DMS114 treated with DMSO at 0.1 percent for 48 hours (cell line): Measurements from ENCODE around the gene ARFIP1.

Source experiments
- DNase-seq: peaks from one replicate; lab custom pipeline; 2025; ENCODE audit not compliant: unreplicated experiment; lab: John Stamatoyannopoulos, UW

Gene ARFIP1

DNA sequence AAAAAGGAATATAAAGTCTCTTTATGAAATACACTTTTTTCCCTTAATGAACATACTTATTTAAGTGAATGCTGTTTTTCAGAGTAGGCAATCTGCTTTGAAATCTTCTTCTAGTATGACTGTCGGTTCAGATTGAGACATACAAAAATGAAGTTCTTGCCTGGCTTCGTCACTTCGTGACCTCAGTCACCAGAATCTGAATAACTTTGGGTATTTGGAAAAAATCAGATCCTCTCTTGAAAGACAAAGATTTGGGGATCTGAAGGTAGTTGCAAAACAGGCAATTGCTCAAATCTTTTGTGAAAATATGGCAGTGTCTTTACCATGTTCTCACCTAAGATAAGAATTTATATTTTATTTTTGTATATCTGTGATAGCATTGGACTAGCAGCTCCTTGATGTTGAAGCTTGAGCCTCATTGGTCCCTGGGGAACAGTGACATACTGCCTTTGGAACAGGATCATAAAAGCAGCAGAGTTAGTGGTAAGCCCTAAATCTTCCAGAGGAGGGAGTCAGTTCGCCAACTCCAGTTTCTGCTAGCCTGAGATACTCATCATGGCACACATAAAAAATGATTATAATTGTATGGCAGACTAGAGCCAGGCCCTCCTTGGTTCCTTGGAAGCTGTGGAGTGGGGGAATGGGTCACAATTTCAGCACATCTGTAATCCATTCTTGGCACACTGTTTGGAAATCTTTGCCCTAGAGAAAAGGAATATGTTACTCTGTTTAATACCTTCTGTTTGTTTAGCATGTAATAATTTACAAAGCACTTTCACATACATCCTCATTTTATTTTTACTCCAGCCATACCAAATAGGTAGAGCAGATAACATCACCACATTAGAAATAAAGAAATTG, 5.0 kb downstream of the ARFIP1 start:
- DNase-seq, result no peak

DNA sequence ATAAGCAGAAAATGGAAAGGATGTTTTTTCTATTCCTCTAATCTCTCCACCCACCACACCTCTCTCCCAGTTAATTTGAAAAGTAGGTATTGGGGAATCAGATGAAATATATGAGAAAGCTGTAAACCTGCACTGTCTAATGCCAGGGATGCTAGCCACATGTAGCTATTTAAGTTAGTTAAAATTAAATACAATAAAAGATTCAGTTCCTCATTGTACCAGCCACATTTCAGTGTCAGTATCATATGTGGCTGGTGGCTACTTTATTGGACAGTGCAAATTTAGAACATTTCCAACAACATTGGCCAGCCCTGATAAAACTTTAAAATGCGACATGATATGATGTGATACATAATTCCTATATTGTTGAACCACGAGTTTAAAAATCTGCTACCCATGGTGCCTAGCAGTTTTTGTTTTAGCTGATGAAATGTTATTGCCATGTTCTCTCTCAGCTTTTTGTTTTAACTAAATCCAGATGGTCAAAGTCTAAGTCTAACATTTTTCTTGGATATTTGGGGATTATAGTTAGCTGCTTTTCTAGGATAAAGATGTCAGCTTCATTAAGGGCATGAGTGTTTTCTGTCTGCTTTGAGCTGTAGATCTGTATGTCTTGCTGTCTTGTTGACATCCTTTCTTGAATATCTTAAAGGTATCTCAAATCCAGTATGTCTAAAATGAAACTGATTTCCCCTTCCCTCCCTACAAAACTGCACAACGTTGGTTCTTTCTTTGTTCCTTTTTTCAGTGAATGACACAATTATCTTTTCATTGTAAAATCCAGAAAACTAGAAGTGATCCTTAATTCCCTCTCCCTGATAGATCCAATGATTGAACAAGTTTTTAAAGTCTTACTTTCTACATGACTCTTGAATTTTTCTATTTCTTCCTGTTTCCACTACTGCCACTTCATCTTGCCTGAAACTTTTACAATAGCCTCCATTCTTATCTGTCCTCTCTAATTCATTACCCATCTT, 6.2 kb downstream of the ARFIP1 start:
- no peak for DNase-seq

DNA sequence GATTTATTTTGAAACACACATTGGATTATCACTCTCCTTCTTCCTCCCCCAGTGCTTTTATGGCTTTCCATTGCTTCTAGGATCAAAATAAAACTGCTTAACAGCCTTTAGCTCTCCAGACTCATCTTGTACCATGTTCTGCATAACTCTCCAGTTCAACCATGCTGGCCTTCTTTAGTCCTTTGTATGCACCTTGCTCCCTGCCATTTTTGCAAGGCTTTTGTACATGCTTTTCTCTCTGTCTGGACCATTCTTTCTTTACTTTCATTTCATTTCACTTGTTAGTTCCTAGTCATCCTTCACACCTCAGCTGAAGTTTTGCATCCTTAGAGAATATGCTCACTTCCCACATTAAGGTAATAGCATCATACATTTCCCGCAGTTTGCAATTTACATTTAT, 6.9 kb downstream of the ARFIP1 start:
- DNase-seq, result no peak

DNA sequence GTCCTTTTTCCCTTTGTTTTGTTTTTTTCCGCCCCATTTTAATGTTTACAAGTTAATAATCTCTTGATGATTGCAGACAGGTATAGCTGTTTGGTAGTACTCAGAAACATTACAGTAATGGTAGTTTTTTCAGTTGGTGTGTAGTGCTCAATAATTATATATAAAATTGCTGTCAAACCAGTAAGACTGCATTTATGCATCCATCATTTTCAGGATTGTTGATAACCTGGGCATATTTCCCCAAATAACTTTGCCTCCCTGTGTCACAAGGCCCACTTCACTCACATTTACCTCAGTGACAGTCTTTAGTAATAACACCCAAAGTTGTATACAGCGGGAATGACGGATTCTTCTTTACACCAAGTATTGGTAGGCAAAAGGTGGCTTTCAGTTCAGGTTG, 16.1 kb downstream of the ARFIP1 start:
- DNase-seq, result no peak

DNA sequence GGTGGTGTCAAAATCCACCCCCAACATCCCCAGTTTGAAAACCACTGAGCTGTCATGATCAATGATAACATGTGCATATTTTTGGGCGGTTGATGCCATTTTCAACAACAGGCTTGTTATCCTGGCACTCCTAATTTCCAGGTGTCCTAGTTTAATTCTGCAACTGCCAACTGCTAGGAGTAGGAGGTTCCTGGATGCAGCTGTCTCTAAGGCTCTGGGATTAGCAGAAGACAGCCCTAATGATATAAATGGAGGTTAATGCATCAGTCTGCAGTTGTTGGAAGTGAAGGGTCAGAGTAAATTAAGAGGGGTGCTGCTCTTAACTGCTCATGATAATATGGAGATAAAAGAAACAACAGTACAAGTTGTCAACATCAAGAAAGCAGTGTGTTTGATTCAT, 23.8 kb downstream of the ARFIP1 start:
- no peak for DNase-seq

DNA sequence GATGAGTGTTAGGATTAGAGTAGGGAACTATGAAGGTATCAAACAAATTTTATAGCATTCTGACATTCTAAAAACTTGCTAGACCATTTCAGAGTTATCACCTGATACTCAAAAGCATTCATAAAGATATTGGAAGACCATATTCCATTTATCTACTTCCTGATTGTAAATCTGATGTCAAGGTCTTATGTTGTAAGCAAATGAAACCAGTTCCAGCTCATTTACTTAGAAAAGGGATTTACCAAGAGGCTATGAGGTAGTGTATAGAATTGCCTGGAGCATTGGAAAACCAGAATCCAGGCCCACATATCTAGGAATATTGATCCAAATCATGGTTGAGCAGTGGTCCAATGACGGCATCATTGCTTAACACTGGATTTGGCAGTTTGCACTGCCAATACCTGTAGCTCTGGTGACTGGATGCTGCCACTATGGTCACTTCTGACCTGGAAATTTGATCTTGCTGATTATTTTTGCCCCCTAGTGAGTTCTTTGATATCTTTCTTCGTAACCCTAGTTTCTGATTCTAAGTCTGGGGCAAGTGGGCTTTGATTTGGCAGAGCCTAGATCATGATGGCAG, 25.4 kb downstream of the ARFIP1 start:
- DNase-seq, result no peak

DNA sequence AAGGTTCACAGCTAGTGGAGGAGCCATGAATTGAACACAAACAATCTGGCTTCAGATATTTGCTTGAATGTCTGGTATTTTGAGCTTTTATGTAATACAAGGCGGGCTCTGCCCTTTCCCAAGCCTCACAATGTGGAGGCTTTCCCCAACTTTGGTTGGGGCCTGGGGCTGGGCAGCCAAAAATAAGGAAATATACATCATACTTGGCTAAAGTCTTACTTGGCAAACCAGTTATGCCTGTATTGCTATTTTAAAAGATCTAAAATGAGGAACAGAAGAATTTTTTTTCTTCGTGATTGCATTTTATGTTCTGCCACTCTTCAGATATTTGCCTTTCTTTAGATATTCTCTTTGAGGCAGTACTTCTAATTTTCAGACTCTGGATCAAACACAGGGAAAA, 26.1 kb downstream of the ARFIP1 start:
- DNase-seq, result no peak

DNA sequence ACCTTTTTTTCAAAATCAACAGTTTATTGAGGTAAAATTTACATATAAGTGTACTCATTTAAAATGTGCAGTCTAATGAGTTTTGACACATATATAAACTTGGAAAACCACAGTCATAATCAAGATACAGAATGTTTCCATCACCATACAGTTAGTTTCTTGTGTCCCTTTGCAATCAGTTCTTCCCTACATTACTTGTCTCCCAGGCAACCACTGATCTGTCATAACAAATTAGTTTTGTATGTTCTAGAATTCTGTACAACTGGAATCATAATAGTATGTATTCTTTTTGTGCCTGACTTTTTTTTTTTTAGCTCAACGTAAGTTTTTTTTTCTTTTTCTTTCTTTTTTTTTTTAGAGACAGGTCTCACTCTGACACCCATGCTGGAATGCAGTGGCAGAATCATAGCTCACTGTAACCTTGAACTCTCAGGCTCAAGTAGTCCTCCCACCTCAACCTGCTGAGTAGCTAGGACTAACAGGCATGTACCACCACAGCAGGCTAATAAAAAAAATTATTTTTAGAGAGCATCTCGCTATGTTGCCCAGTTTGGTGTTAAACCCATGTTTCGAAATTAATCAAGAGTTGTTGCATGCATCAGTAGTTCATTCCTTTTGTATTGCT, 26.9 kb downstream of the ARFIP1 start:
- DNase-seq, result no peak

DNA sequence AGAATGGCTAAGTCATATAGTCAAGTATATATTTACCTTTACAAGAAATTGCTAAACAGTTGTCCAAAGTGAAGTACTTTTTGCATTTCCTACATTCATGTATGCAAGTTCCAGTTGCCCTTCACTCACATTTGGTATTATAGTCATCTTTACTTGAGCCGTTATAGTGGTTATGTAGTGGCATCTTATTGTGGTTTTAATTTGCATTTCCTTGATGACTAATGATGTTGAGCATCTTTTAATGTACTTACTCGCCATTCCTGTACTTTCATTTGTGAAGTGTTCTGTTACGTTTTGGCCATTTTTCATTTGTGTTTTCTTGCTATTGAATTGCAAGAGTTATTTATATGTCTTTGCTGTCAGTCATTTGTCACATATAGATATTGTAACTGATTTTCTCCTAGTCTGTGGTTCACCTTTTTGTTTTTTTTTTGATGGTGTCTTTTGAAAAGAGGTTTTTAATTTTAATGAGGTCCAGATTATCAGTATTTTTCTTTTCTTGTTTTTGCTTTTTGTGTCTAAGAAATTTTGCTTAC, 27.6 kb downstream of the ARFIP1 start:
- no peak for DNase-seq

DNA sequence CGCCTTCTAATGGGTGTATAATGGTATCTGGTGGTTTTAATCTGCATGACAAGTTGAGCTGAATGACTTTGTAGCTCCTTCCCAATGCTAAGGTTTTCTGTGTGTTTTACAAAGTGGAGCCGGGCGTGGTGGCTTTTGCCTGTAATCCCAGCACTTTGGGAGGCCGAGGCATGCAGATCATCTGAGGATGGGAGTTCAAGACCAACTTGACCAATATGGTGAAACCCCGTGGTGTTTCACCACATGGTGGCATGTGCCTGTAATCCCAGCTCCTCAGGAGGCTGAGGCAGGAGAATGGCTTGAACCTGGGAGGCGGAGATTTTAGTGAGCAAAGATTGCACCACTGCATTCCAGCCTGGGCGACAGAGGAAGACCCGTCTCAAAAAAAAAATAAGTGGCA, 28.9 kb downstream of the ARFIP1 start:
- no peak for DNase-seq

DNA sequence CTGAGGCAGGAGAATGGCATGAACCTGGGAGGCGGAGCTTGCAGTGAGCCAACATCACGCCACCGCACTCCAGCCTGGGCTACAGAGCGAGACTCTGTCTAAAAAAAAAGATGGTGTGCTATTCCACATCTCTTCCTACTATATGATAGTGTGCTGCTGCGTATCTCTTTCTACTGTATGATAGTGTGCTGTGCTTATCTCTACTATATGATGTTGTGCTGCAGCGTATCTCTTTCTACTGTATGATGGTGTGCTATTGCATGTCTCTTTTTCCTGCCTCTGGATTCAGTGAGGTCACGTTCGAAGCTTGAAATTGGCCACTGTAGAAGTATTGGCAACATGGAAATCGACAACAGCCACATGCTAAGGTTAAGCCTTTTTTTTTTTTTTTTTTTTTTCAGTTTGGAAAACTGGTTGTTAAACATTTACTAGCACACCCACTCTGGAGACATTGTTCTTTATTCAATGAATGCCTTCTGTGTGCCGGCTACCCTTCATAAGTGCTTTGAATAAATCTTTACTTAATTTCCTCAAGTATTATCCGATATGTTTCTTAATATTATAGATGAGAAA, 31.0 kb downstream of the ARFIP1 start:
- no peak for DNase-seq

DNA sequence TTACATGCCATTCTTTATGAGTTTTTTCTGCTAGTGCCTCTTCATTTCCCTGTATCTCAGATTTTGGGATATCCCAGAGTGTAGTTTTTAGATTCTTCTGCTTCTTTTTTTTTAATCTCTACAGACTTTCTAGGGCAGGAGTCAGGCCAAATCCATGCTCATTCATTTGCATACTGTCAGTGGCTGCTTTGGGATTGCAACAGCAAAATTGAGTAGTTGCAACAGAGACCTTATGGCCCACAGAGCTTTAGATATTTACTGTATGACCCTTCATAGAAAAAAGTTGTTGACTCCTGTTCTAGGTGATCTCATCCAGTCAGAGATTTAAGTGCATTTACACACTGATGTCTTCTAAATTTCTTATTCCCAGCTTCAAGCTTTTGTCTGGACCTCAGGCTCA, 35.3 kb downstream of the ARFIP1 start:
- no peak for DNase-seq

DNA sequence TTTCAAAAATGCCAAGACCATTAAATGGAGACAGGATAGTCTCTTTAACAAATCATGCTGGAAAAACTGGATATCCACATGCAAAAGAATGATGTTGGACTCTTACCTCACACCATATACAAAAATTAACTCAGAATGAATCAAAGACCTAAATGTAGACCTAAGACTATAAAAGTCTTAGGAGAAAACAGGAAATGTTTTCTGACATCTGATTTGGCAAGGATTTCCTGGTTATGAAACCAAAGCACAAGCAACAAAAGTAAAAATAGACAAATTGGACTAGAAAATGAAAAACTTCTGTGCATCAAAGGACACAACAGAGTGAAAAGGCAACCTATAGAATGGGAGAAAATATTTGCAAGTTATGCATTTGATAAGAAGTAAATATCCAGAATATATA, 37.6 kb downstream of the ARFIP1 start:
- no peak for DNase-seq

DNA sequence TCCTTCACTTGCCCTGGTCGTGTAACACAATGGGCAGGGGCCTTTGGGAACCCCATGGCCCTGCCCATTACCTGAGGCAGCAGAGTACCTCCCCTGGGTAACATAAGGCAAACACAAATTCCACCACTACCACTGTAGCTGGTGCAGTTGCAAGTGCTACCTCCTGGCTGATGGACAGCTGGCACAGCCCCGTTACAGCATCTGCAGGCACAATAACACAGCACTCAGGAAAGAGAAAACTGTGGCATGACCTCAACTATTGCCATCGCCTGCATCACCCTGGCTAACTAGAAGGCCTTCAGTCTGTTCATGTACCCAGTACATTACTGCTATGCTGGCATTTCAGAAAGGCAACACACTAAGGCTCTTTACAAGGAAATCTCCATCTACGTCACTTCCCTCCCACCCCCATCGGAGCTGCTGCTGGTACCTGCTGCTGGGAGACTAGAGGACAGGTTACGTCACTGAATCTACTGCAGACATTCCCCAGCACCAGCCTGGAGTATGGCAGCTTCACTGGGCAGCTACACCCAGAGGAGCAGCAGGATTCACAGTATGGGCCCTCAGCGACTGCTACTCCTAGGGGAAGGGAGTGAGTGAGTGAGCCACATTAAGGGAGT, 39.4 kb downstream of the ARFIP1 start:
- no peak for DNase-seq

DNA sequence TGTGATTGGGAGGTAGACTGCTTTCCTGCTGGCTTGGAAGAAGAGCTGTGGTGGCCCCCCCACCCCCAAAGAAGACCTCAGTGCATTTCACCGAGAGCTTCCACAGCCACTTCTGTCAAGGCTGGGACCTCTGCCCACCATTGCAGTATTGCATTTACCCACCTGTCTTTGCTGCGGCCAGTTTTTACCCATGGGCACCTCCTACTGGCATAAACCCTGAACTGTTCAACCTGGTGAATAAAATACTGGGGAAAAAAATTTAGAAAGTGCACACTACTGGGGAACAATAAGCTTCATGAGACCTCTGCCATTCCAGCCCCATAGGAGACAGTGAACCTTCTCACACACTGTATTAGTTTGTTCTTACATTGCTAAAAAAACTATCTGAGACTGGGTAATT, 40.3 kb downstream of the ARFIP1 start:
- no peak for DNase-seq

DNA sequence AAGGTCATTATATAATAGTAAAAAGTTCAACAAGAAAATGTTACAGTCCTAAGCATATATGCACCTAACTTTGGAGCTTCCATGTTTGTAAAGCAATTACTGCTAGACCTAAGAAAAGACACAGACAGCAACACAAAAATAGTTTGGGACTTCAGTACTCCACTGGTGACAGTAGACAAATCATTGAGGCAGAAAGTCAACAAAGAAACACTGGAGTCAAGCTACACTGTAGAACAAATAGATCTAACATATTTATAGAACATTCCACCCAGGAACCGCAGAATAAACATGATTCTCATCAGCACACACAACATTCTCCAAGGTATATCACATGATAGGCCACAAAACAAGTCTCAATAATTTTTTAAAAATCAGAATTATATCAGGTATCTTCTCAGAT, 42.6 kb downstream of the ARFIP1 start:
- DNase-seq, result no peak

DNA sequence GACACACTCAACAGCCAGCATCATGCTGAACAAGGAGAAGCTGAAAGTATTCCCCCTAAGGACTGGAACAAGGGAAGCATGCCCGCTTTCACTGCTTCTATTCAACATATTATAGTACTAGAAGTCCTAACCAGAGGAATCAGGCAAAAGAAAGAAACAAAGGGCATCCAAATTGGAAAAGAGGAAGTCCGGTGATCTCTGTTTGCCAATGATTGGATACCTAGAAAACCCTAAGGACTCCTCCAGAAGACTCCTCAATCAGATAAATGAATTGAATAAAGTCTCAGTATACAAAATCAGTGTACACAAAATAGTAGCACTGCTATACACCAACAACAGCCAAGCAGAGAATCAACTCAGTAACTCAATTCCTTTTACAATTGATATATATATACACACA, 44.8 kb downstream of the ARFIP1 start:
- DNase-seq, result no peak

DNA sequence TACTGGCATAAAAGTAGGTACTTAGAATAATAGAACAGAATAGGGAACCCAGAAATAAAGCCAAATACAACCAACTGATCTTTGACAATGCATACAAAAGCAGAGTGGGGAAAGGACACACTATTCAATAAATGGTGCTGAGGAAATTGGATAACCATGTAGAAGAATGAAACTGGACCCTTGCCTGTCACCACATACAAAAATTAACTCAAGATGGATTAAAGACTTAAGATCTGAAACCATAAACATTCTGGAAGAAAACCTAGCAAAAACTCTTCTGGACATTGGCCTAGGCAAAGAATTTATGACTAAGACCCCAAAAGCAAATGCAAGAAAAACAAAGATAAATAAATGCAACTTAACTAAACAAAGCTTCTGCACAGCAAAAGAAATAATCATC, 45.6 kb downstream of the ARFIP1 start:
- no peak for DNase-seq

DNA sequence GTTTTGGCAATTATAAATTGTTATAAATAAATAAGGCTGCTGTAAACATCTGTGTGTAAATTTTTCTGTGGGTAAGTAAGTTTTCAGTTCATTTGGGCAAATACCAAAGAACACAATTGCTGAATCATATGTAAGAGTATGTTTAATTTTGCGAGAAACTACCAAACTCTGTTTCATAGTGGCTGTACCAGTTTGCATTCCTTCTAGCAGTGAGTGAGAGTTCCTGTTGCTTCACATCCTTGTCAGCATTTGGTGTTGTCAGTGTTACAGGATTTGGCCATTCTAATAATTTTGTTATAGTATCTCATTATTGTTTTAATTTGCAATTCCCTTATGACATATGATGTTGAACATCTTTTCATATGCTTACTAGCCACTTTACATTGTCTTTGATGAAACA, 48.4 kb downstream of the ARFIP1 start:
- no peak for DNase-seq

DNA sequence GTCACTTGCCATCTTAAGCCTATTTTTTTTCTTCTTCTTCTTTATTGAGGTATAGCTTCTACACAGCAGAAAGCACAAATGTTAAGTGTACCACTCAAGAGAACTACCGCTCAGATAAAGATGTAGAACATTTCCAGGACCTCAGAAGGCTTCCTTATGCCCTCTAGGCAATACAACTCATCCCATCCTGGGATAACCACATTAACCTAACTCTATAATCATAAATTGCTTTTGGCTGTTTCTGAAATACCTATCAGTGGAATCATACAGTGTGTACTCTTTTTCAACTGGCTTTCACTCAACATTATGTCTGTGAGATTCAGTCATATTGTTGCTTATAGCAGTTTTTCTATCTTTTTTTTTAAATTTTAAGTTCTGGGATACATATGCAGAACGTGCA, 51.7 kb downstream of the ARFIP1 start:
- no peak for DNase-seq
